ENCODE measurements around the gene CAMP.
"Not testable (repeated sequence)": the region's sequence is repeated elsewhere in the genome, so short reads cannot be mapped to it uniquely, and the experiment has no call there.

Gene CAMP

GRCh38 chr3:48268936-48269561 lies 45.8 kb downstream of the CAMP start:
- DNase-seq (ENCODE audit: low read depth), result no peak
- no peak for TF ChIP-seq CTCF (conservative IDR thresholded peaks at IDR 0.05; ENCODE audit: low read depth, low read length)
- no peak overlapping the region for H3K4me3 ChIP-seq (ENCODE audit: low read length)

DNA sequence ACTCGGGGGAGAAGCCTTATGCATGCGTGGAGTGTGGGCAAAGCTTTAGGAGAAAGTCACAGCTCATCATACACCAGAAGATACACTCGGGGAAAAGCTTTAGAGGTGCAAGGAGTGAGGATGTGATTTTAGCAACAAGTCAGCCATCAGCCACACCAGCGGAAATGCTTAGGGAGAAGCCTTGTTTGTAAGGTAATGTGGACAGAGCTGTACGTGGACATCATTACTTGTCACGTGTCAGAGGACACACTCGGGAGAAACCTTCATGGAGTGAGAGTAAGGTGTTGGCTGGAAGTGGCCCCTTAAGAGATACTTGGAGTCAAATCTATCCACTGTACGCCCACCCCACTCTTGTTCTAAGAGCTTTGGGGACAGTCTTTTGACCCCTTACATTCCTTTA lies 46.3 kb downstream of the CAMP start:
- DNase-seq (ENCODE audit: low read depth), result no peak
- no peak for TF ChIP-seq CTCF (conservative IDR thresholded peaks at IDR 0.05; ENCODE audit: low read depth, low read length)
- no peak overlapping the region for H3K4me3 ChIP-seq (ENCODE audit: low read length)

DNA sequence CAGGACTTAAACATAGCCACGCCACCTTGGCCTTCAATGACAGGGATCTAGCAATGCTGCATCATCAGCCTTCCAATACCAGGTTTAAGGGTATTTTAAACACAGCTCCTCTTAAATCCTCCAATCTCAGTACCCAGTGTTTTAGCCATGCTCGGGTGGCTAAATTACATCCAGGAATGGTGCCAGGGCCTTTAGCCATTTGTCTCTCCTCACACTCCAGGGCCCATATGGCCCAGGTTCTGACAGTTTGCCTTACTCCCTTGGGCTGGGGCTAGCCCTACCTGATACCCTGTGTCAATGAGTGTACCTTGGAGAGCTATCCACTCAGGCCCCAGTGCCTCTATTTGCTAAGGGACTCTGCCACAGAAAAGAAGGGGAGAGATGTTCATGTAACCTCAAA lies 47.0 kb downstream of the CAMP start:
- H3K4me3 ChIP-seq (ENCODE audit: low read length), result no peak overlapping the region
- DNase-seq (ENCODE audit: low read depth), result no peak
- TF ChIP-seq CTCF (conservative IDR thresholded peaks at IDR 0.05; ENCODE audit: low read depth, low read length), result no peak

GRCh38 chr3:48271223-48271622 lies 47.9 kb downstream of the CAMP start:
- H3K4me3 ChIP-seq (ENCODE audit: low read length); DNase-seq (ENCODE audit: low read depth): not testable (repeated sequence)

DNA sequence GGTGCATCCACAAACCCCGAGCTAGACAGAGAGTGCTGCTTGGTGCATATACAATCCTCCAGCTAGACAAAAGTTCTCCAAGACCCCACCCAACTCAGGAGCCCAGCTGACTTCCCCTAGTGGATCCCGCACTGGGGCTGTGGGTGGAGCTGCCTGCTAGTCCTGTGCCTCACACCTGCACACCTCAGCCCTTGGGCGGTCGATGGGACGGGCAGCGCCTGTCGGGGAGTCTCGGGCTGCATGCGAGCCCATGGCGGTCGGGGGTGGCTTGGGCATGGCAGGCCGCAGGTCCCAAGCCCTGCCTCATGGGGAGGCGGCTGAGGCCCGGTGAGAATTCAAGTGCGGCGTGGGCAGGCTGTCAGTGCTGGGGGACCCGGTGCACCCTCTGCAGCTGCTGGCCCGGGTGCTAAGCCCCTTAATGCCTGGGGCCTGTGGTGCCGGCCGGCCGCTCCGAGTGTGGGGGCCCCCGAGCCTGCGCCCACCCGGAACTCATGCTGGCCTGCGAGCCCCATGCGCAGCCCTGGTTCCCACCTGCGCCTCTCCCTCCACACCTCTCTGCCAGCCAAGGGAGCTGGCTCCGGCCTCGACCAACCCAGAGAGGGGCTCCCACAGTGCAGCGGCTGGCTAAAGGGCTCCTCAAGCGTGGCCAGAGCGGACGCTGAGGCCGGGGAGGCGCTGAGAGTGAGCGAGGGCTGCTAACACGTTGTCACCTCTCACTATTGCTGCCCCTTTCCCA lies 48.6 kb downstream of the CAMP start:
- DNase-seq (ENCODE audit: low read depth), result no peak
- TF ChIP-seq CTCF (conservative IDR thresholded peaks at IDR 0.05; ENCODE audit: low read depth, low read length), result no peak
- no peak overlapping the region for H3K4me3 ChIP-seq (ENCODE audit: low read length)

GRCh38 chr3:48273594-48274211 lies 50.4 kb downstream of the CAMP start:
- TF ChIP-seq CTCF (conservative IDR thresholded peaks at IDR 0.05; ENCODE audit: low read depth, low read length), result peak; percentile 90
- no peak for DNase-seq (ENCODE audit: low read depth)
- H3K4me3 ChIP-seq (ENCODE audit: low read length), result no peak overlapping the region

DNA sequence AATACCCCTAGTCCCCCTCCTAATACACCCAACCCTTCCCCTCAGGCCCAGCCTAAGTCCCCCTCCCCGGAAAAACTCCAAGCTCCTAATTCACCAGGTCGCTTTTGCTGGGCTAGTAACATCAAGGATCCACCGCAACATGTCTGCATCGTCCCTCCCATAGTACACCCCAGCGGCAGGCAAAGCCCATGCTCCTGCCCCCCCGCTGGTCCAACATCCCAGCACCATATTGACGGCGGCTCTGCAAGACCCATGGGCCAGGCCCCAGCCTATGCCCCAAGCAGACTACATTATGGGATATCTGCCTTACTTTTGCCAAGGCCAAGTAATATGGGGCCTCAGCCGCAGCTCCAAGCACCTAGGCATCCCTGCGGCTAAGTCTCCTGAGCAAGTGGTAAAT lies 51.2 kb downstream of the CAMP start:
- no peak for TF ChIP-seq CTCF (conservative IDR thresholded peaks at IDR 0.05; ENCODE audit: low read depth, low read length)
- no peak for DNase-seq (ENCODE audit: low read depth)
- H3K4me3 ChIP-seq (ENCODE audit: low read length), result no peak overlapping the region
